Measurements from ENCODE around the gene SLC25A13.
A peak's percentile ranks its signal among the peaks of the same experiment; 100 is the strongest.
"Not testable (repeated sequence)": the region's sequence is repeated elsewhere in the genome, so short reads cannot be mapped to it uniquely, and the experiment has no call there.

The SLC25A13 gene

GRCh38 chr7:96321031-96321657, 754 bp downstream of the SLC25A13 start:
- FAIRE-seq: peak; percentile 58

- no peak for FAIRE-seq
Observed at GRCh38 chr7:96320442-96320841, 1.5 kb downstream of the SLC25A13 start.

- no peak for FAIRE-seq
Observed at GRCh38 chr7:96319439-96319838, 2.5 kb downstream of the SLC25A13 start.

GRCh38 chr7:96316949-96317348, 4.9 kb downstream of the SLC25A13 start:
- no peak for FAIRE-seq

- no peak for FAIRE-seq
Observed at GRCh38 chr7:96315125-96315512, 6.8 kb downstream of the SLC25A13 start.

GRCh38 chr7:96314402-96315124, 7.3 kb downstream of the SLC25A13 start:
- no peak for FAIRE-seq

- FAIRE-seq: no peak
Observed at GRCh38 chr7:96313940-96314339, 8.0 kb downstream of the SLC25A13 start.

GRCh38 chr7:96312502-96312901, 9.4 kb downstream of the SLC25A13 start:
- FAIRE-seq: no peak

- FAIRE-seq: no peak
Observed at GRCh38 chr7:96311967-96312366, 9.9 kb downstream of the SLC25A13 start.

- FAIRE-seq: no peak
Observed at GRCh38 chr7:96310110-96310509, 11.8 kb downstream of the SLC25A13 start.

GRCh38 chr7:96308950-96309263, 13.0 kb downstream of the SLC25A13 start:
- no peak for FAIRE-seq

GRCh38 chr7:96308253-96308949, 13.5 kb downstream of the SLC25A13 start:
- FAIRE-seq: no peak

GRCh38 chr7:96306385-96307125, 15.3 kb downstream of the SLC25A13 start:
- no peak for FAIRE-seq

- FAIRE-seq: no peak
Observed at GRCh38 chr7:96305915-96306314, 16.0 kb downstream of the SLC25A13 start.

- no peak for FAIRE-seq
Observed at GRCh38 chr7:96304573-96304972, 17.3 kb downstream of the SLC25A13 start.

GRCh38 chr7:96303686-96304443, 18.0 kb downstream of the SLC25A13 start:
- no peak for FAIRE-seq

GRCh38 chr7:96303105-96303685, 18.7 kb downstream of the SLC25A13 start:
- FAIRE-seq: no peak

- no peak for FAIRE-seq
Observed at GRCh38 chr7:96300986-96301385, 20.9 kb downstream of the SLC25A13 start.

GRCh38 chr7:96300502-96300901, 21.4 kb downstream of the SLC25A13 start:
- no peak for FAIRE-seq

- FAIRE-seq: no peak
Observed at GRCh38 chr7:96299496-96299895, 22.4 kb downstream of the SLC25A13 start.

GRCh38 chr7:96297876-96298275, 24.0 kb downstream of the SLC25A13 start:
- no peak for FAIRE-seq

- FAIRE-seq: not testable (repeated sequence)
Observed at GRCh38 chr7:96297446-96297845, 24.5 kb downstream of the SLC25A13 start.
